PFSK-1 (cell line): ENCODE results near the gene PTOV1.

Experiments used
- FOXP2 ChIP-seq: optimal IDR thresholded peaks from 2 replicates; pipeline ENCODE3; 2011; ENCODE audit warnings: borderline replicate concordance, control low read depth, inconsistent platforms; ENCODE audit not compliant: insufficient read depth; ENCODE audit errors: extremely low read length, extremely low read depth
- POLR2AphosphoS5 ChIP-seq: IDR thresholded peaks from 2 replicates; pipeline ENCODE4 v1.6.1; 2012; ENCODE audit warnings: low read depth, mild to moderate bottlenecking, control low read depth, low read length, moderate library complexity
- SIN3A ChIP-seq: IDR thresholded peaks from 2 replicates; pipeline ENCODE4 v1.6.1; 2012; ENCODE audit warnings: mild to moderate bottlenecking, low read length, moderate library complexity, borderline replicate concordance; ENCODE audit not compliant: insufficient read depth
- TAF1 ChIP-seq: IDR thresholded peaks from 2 replicates; pipeline ENCODE4 v1.6.1; 2012; ENCODE audit warnings: low read length, control low read depth, borderline replicate concordance; ENCODE audit not compliant: insufficient read depth
- TF ChIP-seq, protein P1 (sequence below), 2 experiments: IDR thresholded peaks; 2 replicates each; pipeline versions ENCODE4 v1.6.1 to v1.8.0; 2011 to 2012; ENCODE audit warnings: low read depth in 2 of 2, low read length in 2 of 2, control low read depth in 1 of 2, inconsistent platforms in 1 of 2, mild to moderate bottlenecking in 1 of 2, moderate library complexity in 1 of 2; ENCODE audit not compliant: insufficient read depth in 1 of 2

PTOV1 gene

DNA sequence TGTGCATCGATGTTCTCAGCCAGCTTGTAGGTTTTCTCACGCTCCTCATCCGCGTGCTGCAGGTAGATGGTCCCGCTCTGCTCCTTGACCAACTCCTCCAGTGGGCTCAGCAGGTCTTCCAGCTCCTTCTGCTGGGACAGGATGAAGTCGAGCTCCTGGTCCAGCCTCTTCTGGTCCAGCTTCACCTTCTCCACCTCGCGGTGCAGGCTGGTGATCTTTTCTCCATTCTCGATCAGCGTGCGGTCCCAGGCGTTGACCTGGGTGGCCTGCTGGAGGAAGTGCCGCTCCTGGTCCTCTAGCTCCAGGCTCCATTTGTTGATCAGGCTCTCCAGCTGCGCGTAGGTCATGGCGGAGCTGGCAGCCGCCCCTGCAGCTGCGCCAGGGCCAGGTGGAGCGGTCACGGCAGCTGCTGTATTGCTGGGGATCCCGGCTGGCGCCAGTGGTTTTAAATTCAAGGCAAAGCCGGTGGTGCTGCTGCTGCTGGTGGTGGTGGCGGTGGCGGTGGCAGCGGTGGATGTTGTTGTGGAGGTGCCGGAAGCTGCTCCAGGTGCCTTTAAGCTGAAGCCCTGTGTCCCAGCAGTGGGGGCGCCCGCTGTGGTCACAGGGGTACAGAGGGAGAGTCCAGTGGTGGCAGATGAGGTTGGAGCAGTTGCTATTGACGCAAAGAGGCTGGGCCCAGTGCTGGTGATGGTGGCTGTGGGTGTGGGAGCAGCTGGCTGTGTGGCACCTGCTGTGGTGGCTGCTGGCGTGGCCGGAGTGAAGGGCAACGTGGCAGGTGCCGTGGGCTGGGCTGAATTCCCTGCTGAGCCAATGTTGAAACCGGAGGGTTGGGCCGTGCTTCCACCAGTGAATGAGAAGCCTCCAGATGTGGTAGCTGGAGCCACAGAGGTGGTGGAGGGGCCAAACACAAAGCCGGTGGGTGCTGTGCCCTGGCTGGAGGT, 57.8 kb downstream of the PTOV1 start:
- TF ChIP-seq FOXP2 (no peak), TAF1 (no peak), SIN3A (no peak), POLR2AphosphoS5 (no peak; the same call in 1 of the 2 replicates)
- TF ChIP-seq, protein P1, sequence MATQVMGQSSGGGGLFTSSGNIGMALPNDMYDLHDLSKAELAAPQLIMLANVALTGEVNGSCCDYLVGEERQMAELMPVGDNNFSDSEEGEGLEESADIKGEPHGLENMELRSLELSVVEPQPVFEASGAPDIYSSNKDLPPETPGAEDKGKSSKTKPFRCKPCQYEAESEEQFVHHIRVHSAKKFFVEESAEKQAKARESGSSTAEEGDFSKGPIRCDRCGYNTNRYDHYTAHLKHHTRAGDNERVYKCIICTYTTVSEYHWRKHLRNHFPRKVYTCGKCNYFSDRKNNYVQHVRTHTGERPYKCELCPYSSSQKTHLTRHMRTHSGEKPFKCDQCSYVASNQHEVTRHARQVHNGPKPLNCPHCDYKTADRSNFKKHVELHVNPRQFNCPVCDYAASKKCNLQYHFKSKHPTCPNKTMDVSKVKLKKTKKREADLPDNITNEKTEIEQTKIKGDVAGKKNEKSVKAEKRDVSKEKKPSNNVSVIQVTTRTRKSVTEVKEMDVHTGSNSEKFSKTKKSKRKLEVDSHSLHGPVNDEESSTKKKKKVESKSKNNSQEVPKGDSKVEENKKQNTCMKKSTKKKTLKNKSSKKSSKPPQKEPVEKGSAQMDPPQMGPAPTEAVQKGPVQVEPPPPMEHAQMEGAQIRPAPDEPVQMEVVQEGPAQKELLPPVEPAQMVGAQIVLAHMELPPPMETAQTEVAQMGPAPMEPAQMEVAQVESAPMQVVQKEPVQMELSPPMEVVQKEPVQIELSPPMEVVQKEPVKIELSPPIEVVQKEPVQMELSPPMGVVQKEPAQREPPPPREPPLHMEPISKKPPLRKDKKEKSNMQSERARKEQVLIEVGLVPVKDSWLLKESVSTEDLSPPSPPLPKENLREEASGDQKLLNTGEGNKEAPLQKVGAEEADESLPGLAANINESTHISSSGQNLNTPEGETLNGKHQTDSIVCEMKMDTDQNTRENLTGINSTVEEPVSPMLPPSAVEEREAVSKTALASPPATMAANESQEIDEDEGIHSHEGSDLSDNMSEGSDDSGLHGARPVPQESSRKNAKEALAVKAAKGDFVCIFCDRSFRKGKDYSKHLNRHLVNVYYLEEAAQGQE (IDR thresholded peaks at IDR 0.05; ENCODE audit: insufficient read depth in 1 of 2, low read depth in 2 of 2, low read length in 2 of 2) = no peak

DNA sequence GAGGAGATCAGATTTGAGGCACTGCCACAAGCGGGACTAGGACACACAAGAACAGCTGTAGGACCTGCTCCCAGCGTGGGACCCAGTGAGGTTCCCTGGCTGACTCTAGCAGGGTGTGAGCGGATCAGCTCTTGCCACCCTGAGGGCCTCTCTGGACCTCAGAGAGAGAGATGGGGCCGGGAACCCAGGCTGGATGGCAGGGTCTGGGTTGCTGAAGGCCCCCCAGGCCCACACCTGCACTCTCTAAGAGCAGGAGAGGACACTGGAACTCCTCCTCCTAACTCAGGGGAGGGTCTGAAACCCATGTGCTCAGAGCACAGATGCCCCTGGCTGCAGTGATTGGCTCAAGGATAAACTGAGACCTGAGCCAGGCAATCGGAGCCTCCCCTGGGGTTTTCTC, 59.2 kb downstream of the PTOV1 start:
- TF ChIP-seq, protein P1 (IDR thresholded peaks at IDR 0.05; ENCODE audit: insufficient read depth in 1 of 2, low read depth in 2 of 2, low read length in 2 of 2) = no peak
- TF ChIP-seq FOXP2 (no peak), SIN3A (no peak), POLR2AphosphoS5 (no peak), TAF1 (no peak)
